GM13977 (cell line): ENCODE measurements around the gene ZNF587.
"Not testable (repeated sequence)": the region's sequence is repeated elsewhere in the genome, so short reads cannot be mapped to it uniquely, and the experiment has no call there.

ENCODE experiments used
- DNase-seq: peaks from one replicate; pipeline ENCODE4 v3.0.0; 2012; ENCODE audit warnings: low spot score
- CTCF ChIP-seq: IDR thresholded peaks from 2 replicates; pipeline ENCODE4 v1.5.1; 2012; ENCODE audit warnings: mild to moderate bottlenecking, control low read depth; ENCODE audit not compliant: insufficient read depth; ENCODE audit errors: extremely low read depth, missing control alignments
- in situ Hi-C: fragments of 300-500 bp; cut with MboI; formaldehyde crosslinking; loops from one replicate; pipeline ENCODE4 v1.12.0; 2022; ENCODE audit warnings: low sequenced_read_pairs, low pct_unique_long_range_greater_than_20kb, mixed read lengths, inconsistent platforms; ENCODE audit not compliant: unreplicated experiment

ZNF587 gene

GRCh38 chr19:57829316-57829715 lies 20.3 kb upstream of the ZNF587 start:
- DNase-seq = no peak
- TF ChIP-seq CTCF = no peak
- in situ Hi-C loops = no loop called here

GRCh38 chr19:57830071-57830602 lies 19.5 kb upstream of the ZNF587 start, which contains the start of gene ZNF587B:
Gene ZNF587B (plus strand): TSS chr19:57830299. CDS start chr19:57830529, 230 bp downstream.
- DNase-seq = no peak
- in situ Hi-C loops = no loop called here
- TF ChIP-seq CTCF = no peak

GRCh38 chr19:57836991-57837390 lies 12.7 kb upstream of the ZNF587 start:
- in situ Hi-C loops = not testable (repeated sequence)

GRCh38 chr19:57838622-57839191 lies 11.0 kb upstream of the ZNF587 start:
- DNase-seq, in situ Hi-C loops: not testable (repeated sequence)

More at GRCh38 chr19:57836991-57837390, 12.7 kb upstream of the ZNF587 start:
- not testable (repeated sequence) for DNase-seq

GRCh38 chr19:57841122-57841763 lies 8.4 kb upstream of the ZNF587 start:
- DNase-seq = no peak
- TF ChIP-seq CTCF = no peak
- in situ Hi-C loops = no loop called here

- in situ Hi-C loops, DNase-seq: not testable (repeated sequence)
These were observed 2.5 kb upstream of the ZNF587 start for GRCh38 chr19:57847164-57847563.

GRCh38 chr19:57849162-57849665 lies 445 bp upstream of the ZNF587 start:
- in situ Hi-C loops, DNase-seq: not testable (repeated sequence)

- DNase-seq = no peak
- no peak for TF ChIP-seq CTCF
- in situ Hi-C loops = no loop called here
These were observed 926 bp downstream of the ZNF587 start for GRCh38 chr19:57850553-57851017.

- in situ Hi-C loops, DNase-seq: not testable (repeated sequence)
These were observed 2.3 kb downstream of the ZNF587 start for GRCh38 chr19:57851812-57852603.

GRCh38 chr19:57854117-57854516 lies 4.5 kb downstream of the ZNF587 start:
- DNase-seq, in situ Hi-C loops: not testable (repeated sequence)

GRCh38 chr19:57862351-57862750 lies 12.7 kb downstream of the ZNF587 start:
- DNase-seq, in situ Hi-C loops: not testable (repeated sequence)
